ENCODE measurements around the gene CRYGC. TPM values are rescaled to one million over a fixed set of nuclear protein-coding genes. Genes with fewer than 3 reads are reported as not detected.

The CRYGC gene
- total and polyA plus RNA-seq, 2 of the 13 experiments (the other 11 are each of a cell fraction or from before 2014, with no cell fraction given): 0.20 to 0.27 TPM

- DNase-seq (ENCODE audit: low spot score) (no peak), FAIRE-seq (no peak), ATAC-seq (no peak)
- in situ Hi-C loops (cut with HindIII; ENCODE audit: extremely low pct_ligation_motif_present, low pct_unique_long_range_greater_than_20kb): no loop called here
- Histone ChIP-seq H3K4me1 (ENCODE audit: insufficient read depth, low read length) (no peaks in the 10 kb centered on the region), H3K36me3 (replicated peaks in 1 of 2; ENCODE audit: control insufficient read depth in 1 of 2, insufficient read depth in 2 of 2, low read length in 2 of 2) (no peaks in the 10 kb centered on the region), H4K20me1 (ENCODE audit: insufficient read depth, low read length) (no peaks in the 10 kb centered on the region), H3K9me3 (ENCODE audit: low read length) (no peaks in the 10 kb centered on the region), H2AFZ (ENCODE audit: low read length) (no peak overlapping the region), H3K79me2 (ENCODE audit: insufficient read depth, low read length) (no peaks in the 10 kb centered on the region), H3K27ac (ENCODE audit: extremely low read length, insufficient read depth, low read length) (no peak overlapping the region), H3K9ac (ENCODE audit: insufficient read depth, low read depth, low read length) (no peak overlapping the region), H3K4me2 (ENCODE audit: low read depth, low read length) (no peak overlapping the region), H3K27me3 (ENCODE audit: control insufficient read depth in 1 of 2, insufficient read depth in 2 of 2, low read length in 2 of 2) (peaks cover 0 to 5% of the 10 kb centered on the region in 2 experiments; a peak in 1 of 5 replicates), H3K4me3 (replicated peaks in 1 of 3; ENCODE audit: insufficient read depth in 1 of 3, low read depth in 2 of 3, low read length in 3 of 3) (no peak overlapping the region)
- TF ChIP-seq ZC3H4 (CRISPR knock-in tag; IDR thresholded peaks at IDR 0.05; ENCODE audit: borderline replicate concordance) (no peak), RBFOX2 (IDR thresholded peaks at IDR 0.05; ENCODE audit: low read depth, low read length) (no peak), ZFP82 (CRISPR knock-in tag; IDR thresholded peaks at IDR 0.05; ENCODE audit: borderline replicate concordance) (no peak), WIZ (CRISPR knock-in tag; IDR thresholded peaks at IDR 0.05) (no peak), HDAC6 (IDR thresholded peaks at IDR 0.05; ENCODE audit: low read depth, low read length) (no peak), ZNF749 (CRISPR knock-in tag; IDR thresholded peaks at IDR 0.05; ENCODE audit: borderline replicate concordance) (no peak), ZNF343 (CRISPR knock-in tag; IDR thresholded peaks at IDR 0.05) (no peak), ZNF30 (CRISPR knock-in tag; IDR thresholded peaks at IDR 0.05) (no peak), FUBP1 (CRISPR knock-in tag; IDR thresholded peaks at IDR 0.05; ENCODE audit: borderline replicate concordance) (no peak), RNF219 (CRISPR knock-in tag; IDR thresholded peaks at IDR 0.05) (no peak), ZNF317 (CRISPR knock-in tag; IDR thresholded peaks at IDR 0.05) (no peak), USF2 (IDR thresholded peaks at IDR 0.05; ENCODE audit: low read depth, low read length) (no peak), USF2 (CRISPR knock-in tag; IDR thresholded peaks at IDR 0.05; ENCODE audit: borderline replicate concordance) (no peak), REXO4 (CRISPR knock-in tag; IDR thresholded peaks at IDR 0.05; ENCODE audit: borderline replicate concordance) (no peak), YY1 (IDR thresholded peaks at IDR 0.05; ENCODE audit: insufficient read depth, insufficient replicate concordance, low read depth, low read length) (no peak), TRIM24 (CRISPR knock-in tag; IDR thresholded peaks at IDR 0.05) (no peak), GPN1 (CRISPR knock-in tag; IDR thresholded peaks at IDR 0.05; ENCODE audit: borderline replicate concordance) (no peak), LBX2 (CRISPR knock-in tag; IDR thresholded peaks at IDR 0.05; ENCODE audit: borderline replicate concordance) (no peak)
- POLR2A ChIA-PET: no interaction called here
- 65% methylated on average over 1 of the region's 1 CpG for WGBS (ENCODE audit: low lambda C conversion rate)
- intact Hi-C loops (cut with micrococcal nuclease; ENCODE audit: unreplicated experiment): no loop called here
- BruUV-seq (replicated peaks): no TSS peak
- CTCF ChIA-PET (ENCODE audit: low intra/inter-chr PET ratio, low total read pairs): no interaction called here
Measured at GRCh38 chr2:208150956-208151355, 21.3 kb upstream of the CRYGC start.

All from HepG2 (cell line).